Nephron progenitor cell (in vitro differentiated cells): ENCODE results near the gene NDFIP1.
A peak's percentile ranks its signal among the peaks of the same experiment; 100 is the strongest.

ENCODE experiments used
- DNase-seq: peaks from one replicate; pipeline ENCODE4 v3.0.0; 2021
- H3K27ac Mint-ChIP-seq: 2 replicates; pipeline ENCODE4 v1.8.0; 2021; ENCODE audit warnings: mild to moderate bottlenecking, moderate library complexity, mixed read lengths
- H3K27me3 Mint-ChIP-seq: 2 replicates; pipeline ENCODE4 v1.8.0; 2021; ENCODE audit warnings: mild to moderate bottlenecking, low read depth, mixed read lengths; ENCODE audit not compliant: poor library complexity
- H3K36me3 Mint-ChIP-seq: 2 replicates; pipeline ENCODE4 v1.8.0; 2021; ENCODE audit warnings: low read depth, mixed read lengths
- H3K4me1 Mint-ChIP-seq: 2 replicates; pipeline ENCODE4 v1.8.0; 2021; ENCODE audit warnings: mixed read lengths
- H3K4me3 Mint-ChIP-seq: 2 replicates; pipeline ENCODE4 v1.8.0; 2021; ENCODE audit warnings: mild to moderate bottlenecking, moderate library complexity, mixed read lengths
- H3K9me3 Mint-ChIP-seq: 2 replicates; pipeline ENCODE4 v1.8.0; 2021; ENCODE audit warnings: mild to moderate bottlenecking, moderate library complexity, mixed read lengths
- TF ChIP-seq, protein P1 (sequence below): fragments of 200-600 bp; sonication (generic); IDR thresholded peaks from 2 replicates; pipeline ENCODE4 v1.5.0; 2021; ENCODE audit warnings: antibody characterized with exemption

The NDFIP1 gene

DNA sequence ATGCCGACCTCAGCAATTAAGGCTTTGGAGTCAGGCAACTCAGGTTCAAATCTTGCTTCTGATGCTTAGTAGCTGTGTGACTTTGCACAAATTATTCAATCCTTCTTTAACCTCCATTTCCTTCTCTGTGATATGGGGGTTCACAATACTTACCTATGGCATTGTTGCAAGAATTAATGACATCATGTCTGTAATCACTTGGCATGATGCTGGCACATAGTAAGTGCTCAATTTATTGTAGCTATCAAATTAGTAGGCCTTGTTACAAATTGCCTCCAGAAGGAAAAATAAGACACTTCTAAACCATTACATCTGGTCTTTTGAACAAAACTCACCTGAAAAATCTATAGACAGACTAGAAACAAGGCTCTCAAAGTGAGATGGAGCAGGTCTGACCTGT is 29.9 kb upstream of the NDFIP1 start:
- Mint-ChIP-seq H3K4me1 (peaks cover 31% of the 10 kb centered on the region), H3K27ac (no peak overlapping the region), H3K27me3 (no peaks in the 10 kb centered on the region), H3K4me3 (no peak overlapping the region), H3K9me3 (peaks cover 25% of the 10 kb centered on the region), H3K36me3 (peaks cover 4% of the 10 kb centered on the region)
- TF ChIP-seq, protein P1, sequence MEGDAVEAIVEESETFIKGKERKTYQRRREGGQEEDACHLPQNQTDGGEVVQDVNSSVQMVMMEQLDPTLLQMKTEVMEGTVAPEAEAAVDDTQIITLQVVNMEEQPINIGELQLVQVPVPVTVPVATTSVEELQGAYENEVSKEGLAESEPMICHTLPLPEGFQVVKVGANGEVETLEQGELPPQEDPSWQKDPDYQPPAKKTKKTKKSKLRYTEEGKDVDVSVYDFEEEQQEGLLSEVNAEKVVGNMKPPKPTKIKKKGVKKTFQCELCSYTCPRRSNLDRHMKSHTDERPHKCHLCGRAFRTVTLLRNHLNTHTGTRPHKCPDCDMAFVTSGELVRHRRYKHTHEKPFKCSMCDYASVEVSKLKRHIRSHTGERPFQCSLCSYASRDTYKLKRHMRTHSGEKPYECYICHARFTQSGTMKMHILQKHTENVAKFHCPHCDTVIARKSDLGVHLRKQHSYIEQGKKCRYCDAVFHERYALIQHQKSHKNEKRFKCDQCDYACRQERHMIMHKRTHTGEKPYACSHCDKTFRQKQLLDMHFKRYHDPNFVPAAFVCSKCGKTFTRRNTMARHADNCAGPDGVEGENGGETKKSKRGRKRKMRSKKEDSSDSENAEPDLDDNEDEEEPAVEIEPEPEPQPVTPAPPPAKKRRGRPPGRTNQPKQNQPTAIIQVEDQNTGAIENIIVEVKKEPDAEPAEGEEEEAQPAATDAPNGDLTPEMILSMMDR = no peak
- DNase-seq = no peak

DNA sequence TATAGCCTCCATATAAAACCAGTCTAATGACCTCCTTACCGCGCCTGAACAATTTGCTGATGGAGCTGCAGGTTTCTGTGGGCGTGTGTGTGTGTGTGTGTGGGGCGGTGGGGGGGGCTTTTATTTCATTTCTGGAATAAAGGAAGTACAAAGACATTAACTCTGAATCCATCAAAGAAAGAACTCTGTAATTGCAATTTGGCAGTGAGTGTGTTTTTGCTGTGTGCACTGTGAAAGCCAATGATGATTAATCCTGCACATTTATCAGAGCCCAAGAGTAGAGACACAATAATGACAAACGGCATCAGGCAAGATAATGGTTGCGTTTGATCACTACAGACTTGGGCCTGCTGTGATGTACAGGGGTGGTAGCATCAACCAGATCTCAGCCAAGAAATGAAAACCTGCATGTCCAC is 29.3 kb upstream of the NDFIP1 start:
- H3K9me3 Mint-ChIP-seq = peaks cover 20% of the 10 kb centered on the region
- no peak overlapping the region for H3K27ac Mint-ChIP-seq
- no peaks in the 10 kb centered on the region for H3K27me3 Mint-ChIP-seq
- H3K4me1 Mint-ChIP-seq = peaks cover 38% of the 10 kb centered on the region
- H3K36me3 Mint-ChIP-seq = peaks cover 3% of the 10 kb centered on the region
- TF ChIP-seq, protein P1 = no peak
- no peak overlapping the region for H3K4me3 Mint-ChIP-seq
- no peak for DNase-seq

GRCh38 chr5:142080248-142080647 is 28.3 kb upstream of the NDFIP1 start:
- Mint-ChIP-seq H3K4me3 (no peak overlapping the region), H3K36me3 (no peaks in the 10 kb centered on the region), H3K9me3 (peaks cover 17% of the 10 kb centered on the region), H3K27me3 (peaks cover under 1% of the 10 kb centered on the region), H3K27ac (no peak overlapping the region), H3K4me1 (peaks cover 45% of the 10 kb centered on the region)
- DNase-seq = no peak
- TF ChIP-seq, protein P1 = no peak

- H3K36me3 Mint-ChIP-seq = no peaks in the 10 kb centered on the region
Measured at GRCh38 chr5:142082182-142082781, 26.3 kb upstream of the NDFIP1 start.

DNA sequence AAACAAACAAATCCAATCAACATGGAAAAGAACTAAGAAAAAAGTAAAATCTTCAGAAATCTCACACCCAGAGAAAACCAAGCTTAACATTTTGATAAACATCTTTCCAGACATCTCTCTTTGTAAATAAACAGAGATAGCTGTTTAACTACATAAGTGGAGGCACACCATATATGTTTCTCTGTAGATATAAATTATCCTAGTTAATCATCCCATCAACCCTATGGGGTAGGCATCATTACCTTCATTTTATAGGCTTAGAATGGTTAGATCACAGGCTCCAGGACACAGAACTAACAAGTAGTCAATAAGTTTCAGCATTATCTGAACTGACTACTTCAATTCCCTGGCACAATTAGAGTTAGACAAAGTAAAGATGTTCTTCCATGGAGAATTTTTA is 22.4 kb upstream of the NDFIP1 start:
- no peaks in the 10 kb centered on the region for H3K9me3 Mint-ChIP-seq
- H3K4me1 Mint-ChIP-seq = peaks cover 70% of the 10 kb centered on the region
- H3K27me3 Mint-ChIP-seq = peaks cover 5% of the 10 kb centered on the region
- DNase-seq = no peak
- no peaks in the 10 kb centered on the region for H3K36me3 Mint-ChIP-seq
- H3K4me3 Mint-ChIP-seq = no peak overlapping the region
- no peak overlapping the region for H3K27ac Mint-ChIP-seq
- TF ChIP-seq, protein P1 = no peak

More at GRCh38 chr5:142082182-142082781, 26.3 kb upstream of the NDFIP1 start:
- Mint-ChIP-seq H3K9me3 (peaks cover 14% of the 10 kb centered on the region), H3K27ac (peak overlapping the region; percentile 57), H3K27me3 (peaks cover 5% of the 10 kb centered on the region), H3K4me1 (peaks cover 63% of the 10 kb centered on the region), H3K4me3 (no peak overlapping the region)
- TF ChIP-seq, protein P1 = no peak
- DNase-seq = no peak

GRCh38 chr5:142086679-142087078 is 21.9 kb upstream of the NDFIP1 start:
- Mint-ChIP-seq H3K27me3 (peaks cover 5% of the 10 kb centered on the region), H3K4me1 (peaks cover 69% of the 10 kb centered on the region), H3K9me3 (no peaks in the 10 kb centered on the region), H3K27ac (no peak overlapping the region), H3K36me3 (no peaks in the 10 kb centered on the region), H3K4me3 (no peak overlapping the region)
- DNase-seq = no peak
- TF ChIP-seq, protein P1 = no peak
